Mesenchymal stem cell (in vitro differentiated cells and primary cell): ENCODE measurements around the gene AGAP2.

Source experiments
- DNase-seq: peaks from one replicate; pipeline ENCODE4 v3.0.0-alpha.2; 2013
- H2AFZ ChIP-seq: one replicate; pipeline ENCODE4 v1.6.1; 2013; ENCODE audit warnings: low read depth, mild to moderate bottlenecking, control low read depth, inconsistent platforms, low read length, moderate library complexity
- H2AK5ac ChIP-seq: 2 replicates; pipeline ENCODE4 v1.6.1; 2013; ENCODE audit warnings: low read length, moderate library complexity, mild to moderate bottlenecking, inconsistent platforms; ENCODE audit not compliant: severe bottlenecking
- H2BK120ac ChIP-seq: one replicate; pipeline ENCODE4 v1.6.1; 2013; ENCODE audit warnings: low read depth, mild to moderate bottlenecking, inconsistent platforms, low read length, moderate library complexity
- H2BK12ac ChIP-seq, 2 experiments: one replicate each; pipeline ENCODE4 v1.6.1; 2013; ENCODE audit warnings: inconsistent platforms in 2 of 2, low read length in 2 of 2, mild to moderate bottlenecking in 2 of 2, moderate library complexity in 2 of 2, control low read depth in 1 of 2
- H2BK15ac ChIP-seq: one replicate; pipeline ENCODE4 v1.6.1; 2013; ENCODE audit warnings: mild to moderate bottlenecking, low read depth, inconsistent platforms; ENCODE audit not compliant: poor library complexity, severe bottlenecking
- H2BK5ac ChIP-seq: 2 replicates; pipeline ENCODE4 v1.6.1; 2013; ENCODE audit warnings: low read depth, mild to moderate bottlenecking, low read length, control low read depth, inconsistent platforms; ENCODE audit not compliant: poor library complexity, severe bottlenecking
- H3K14ac ChIP-seq, 2 experiments: one replicate each; pipeline ENCODE4 v1.6.1; 2013; ENCODE audit warnings: inconsistent platforms in 2 of 2, low read length in 2 of 2, control low read depth in 1 of 2, mild to moderate bottlenecking in 1 of 2, moderate library complexity in 1 of 2
- H3K18ac ChIP-seq, 2 experiments: one replicate each; pipeline ENCODE4 v1.6.1; 2013; ENCODE audit warnings: inconsistent platforms in 2 of 2, low read length in 2 of 2, control low read depth in 1 of 2, low read depth in 1 of 2, mild to moderate bottlenecking in 1 of 2
- H3K23ac ChIP-seq, 2 experiments: one replicate each; pipeline ENCODE4 v1.6.1; 2013; ENCODE audit warnings: inconsistent platforms in 2 of 2, low read length in 2 of 2, mild to moderate bottlenecking in 2 of 2, moderate library complexity in 2 of 2, control low read depth in 1 of 2
- H3K27ac ChIP-seq: 2 replicates; pipeline ENCODE4 v1.5.1; 2013; ENCODE audit warnings: mild to moderate bottlenecking, moderate library complexity, low read length, control low read depth, inconsistent platforms; ENCODE audit not compliant: poor library complexity, severe bottlenecking
- H3K27me3 ChIP-seq, 2 experiments: 2 replicates each; pipeline versions ENCODE4 v1.6.1 to v1.7.0; 2013; ENCODE audit warnings: low read length in 2 of 2, mild to moderate bottlenecking in 2 of 2, moderate library complexity in 2 of 2, control low read depth in 1 of 2, inconsistent platforms in 1 of 2; ENCODE audit not compliant: control insufficient read depth in 1 of 2, insufficient read depth in 1 of 2
- H3K36me3 ChIP-seq, 2 experiments: 2 replicates each; pipeline versions ENCODE4 v1.6.1 to v1.7.0; 2013; ENCODE audit warnings: low read length in 2 of 2, control low read depth in 1 of 2, inconsistent platforms in 1 of 2, low read depth in 1 of 2, mild to moderate bottlenecking in 1 of 2; ENCODE audit not compliant: insufficient read depth in 2 of 2, control insufficient read depth in 1 of 2
- H3K4ac ChIP-seq, 2 experiments: one replicate each; pipeline ENCODE4 v1.6.1; 2013; ENCODE audit warnings: inconsistent platforms in 2 of 2, low read length in 2 of 2, mild to moderate bottlenecking in 2 of 2, moderate library complexity in 2 of 2, control low read depth in 1 of 2, low read depth in 1 of 2
- H3K4me1 ChIP-seq: 2 replicates; pipeline ENCODE4 v1.6.1; 2013; ENCODE audit warnings: low read depth, low read length, control low read depth; ENCODE audit not compliant: control insufficient read depth, insufficient read depth
- H3K4me2 ChIP-seq: 2 replicates; pipeline ENCODE4 v1.6.1; 2013; ENCODE audit warnings: low read length, mild to moderate bottlenecking, inconsistent platforms; ENCODE audit not compliant: poor library complexity, severe bottlenecking
- H3K4me3 ChIP-seq, 2 experiments: 2 replicates each; pipeline versions ENCODE4 v1.5.1 to v1.7.0; 2013; ENCODE audit warnings: low read length in 2 of 2, mild to moderate bottlenecking in 2 of 2, control low read depth in 1 of 2, low read depth in 1 of 2; ENCODE audit not compliant: insufficient read depth in 1 of 2
- H3K79me1 ChIP-seq: replicated peaks from 2 replicates; pipeline ENCODE4 v1.6.1; 2013; ENCODE audit warnings: mild to moderate bottlenecking, control low read depth, low read length, inconsistent platforms; ENCODE audit not compliant: poor library complexity, severe bottlenecking
- H3K9ac ChIP-seq: 2 replicates; pipeline ENCODE4 v1.7.0; 2013; ENCODE audit warnings: mild to moderate bottlenecking, low read length, moderate library complexity
- H3K9me3 ChIP-seq: 2 replicates; pipeline ENCODE4 v1.7.0; 2013; ENCODE audit warnings: mild to moderate bottlenecking, low read length; ENCODE audit not compliant: control insufficient read depth
- H4K8ac ChIP-seq: one replicate; pipeline ENCODE4 v1.6.1; 2013; ENCODE audit warnings: inconsistent platforms, mild to moderate bottlenecking, low read length, moderate library complexity
- H4K91ac ChIP-seq: one replicate; pipeline ENCODE4 v1.6.1; 2013; ENCODE audit warnings: mild to moderate bottlenecking, low read length, inconsistent platforms
- WGBS: methylation state at CpG from one replicate; pipeline ENCODE4 v1.1.7; 2013; ENCODE audit warnings: mixed read lengths; 5-methylcytosine and 5-hydroxymethylcytosine counted together

Gene AGAP2

GRCh38 chr12:57740656-57741412, 2.3 kb upstream of the AGAP2 start:
- no peaks in the 10 kb centered on the region for H3K9me3 ChIP-seq
- no peak overlapping the region for H4K8ac ChIP-seq
- H3K4me3 ChIP-seq, result no peak overlapping the region
- H3K27me3 ChIP-seq, result peaks cover 58 to 61% of the 10 kb centered on the region in 2 experiments
- H3K36me3 ChIP-seq, result peaks cover 0 to 1% of the 10 kb centered on the region in 2 experiments
- no peak overlapping the region for H2BK15ac ChIP-seq
- WGBS, result 80% methylated on average over 5 of the region's 5 CpGs
- peaks cover 34% of the 10 kb centered on the region for H3K4me1 ChIP-seq
- H3K79me1 ChIP-seq, result no peaks in the 10 kb centered on the region
- H3K4me2 ChIP-seq, result no peak overlapping the region
- no peak overlapping the region for H4K91ac ChIP-seq
- H3K4ac ChIP-seq, result no peak overlapping the region
- no peak overlapping the region for H3K27ac ChIP-seq
- no peak overlapping the region for H2AFZ ChIP-seq
- H3K9ac ChIP-seq, result no peak overlapping the region
- no peak for DNase-seq
- no peak overlapping the region for H2BK5ac ChIP-seq
- no peak overlapping the region for H2BK120ac ChIP-seq
- H3K23ac ChIP-seq, result peak overlapping the region in 1 of 2 experiments; percentile 91
- no peak overlapping the region for H3K14ac ChIP-seq
- no peak overlapping the region for H2BK12ac ChIP-seq
- H2AK5ac ChIP-seq, result no peak overlapping the region
- no peak overlapping the region for H3K18ac ChIP-seq

GRCh38 chr12:57739914-57740538, 1.5 kb upstream of the AGAP2 start:
- Histone ChIP-seq H3K4me2 (no peak overlapping the region), H4K8ac (no peak overlapping the region), H3K9me3 (no peaks in the 10 kb centered on the region), H3K4ac (no peak overlapping the region), H3K27me3 (peaks cover 66 to 69% of the 10 kb centered on the region in 2 experiments), H2AFZ (no peak overlapping the region), H3K4me3 (no peak overlapping the region), H3K79me1 (no peaks in the 10 kb centered on the region), H3K36me3 (no peaks in the 10 kb centered on the region), H3K9ac (no peak overlapping the region), H3K27ac (no peak overlapping the region), H2AK5ac (no peak overlapping the region), H3K18ac (no peak overlapping the region), H4K91ac (no peak overlapping the region), H3K4me1 (peaks cover 30% of the 10 kb centered on the region), H2BK5ac (no peak overlapping the region), H2BK12ac (no peak overlapping the region), H2BK120ac (no peak overlapping the region), H3K14ac (no peak overlapping the region), H3K23ac (no peak overlapping the region), H2BK15ac (no peak overlapping the region)
- 19% methylated on average over 9 of the region's 10 CpGs for WGBS
- no peak for DNase-seq

GRCh38 chr12:57739387-57739786, 845 bp upstream of the AGAP2 start:
- no peak overlapping the region for H3K4me2 ChIP-seq
- no peak overlapping the region for H3K9ac ChIP-seq
- no peak overlapping the region for H4K91ac ChIP-seq
- peaks cover 30% of the 10 kb centered on the region for H3K4me1 ChIP-seq
- no peaks in the 10 kb centered on the region for H3K79me1 ChIP-seq
- H2BK12ac ChIP-seq, result no peak overlapping the region
- no peak overlapping the region for H2AFZ ChIP-seq
- H3K4me3 ChIP-seq, result no peak overlapping the region
- no peak overlapping the region for H3K23ac ChIP-seq
- DNase-seq, result no peak
- H2BK5ac ChIP-seq, result no peak overlapping the region
- no peak overlapping the region for H4K8ac ChIP-seq
- H3K27ac ChIP-seq, result no peak overlapping the region
- no peaks in the 10 kb centered on the region for H3K36me3 ChIP-seq
- H2BK120ac ChIP-seq, result no peak overlapping the region
- no peaks in the 10 kb centered on the region for H3K9me3 ChIP-seq
- H2BK15ac ChIP-seq, result no peak overlapping the region
- H3K27me3 ChIP-seq, result peaks cover 73 to 75% of the 10 kb centered on the region in 2 experiments
- 29% methylated on average over 6 of the region's 7 CpGs for WGBS
- no peak overlapping the region for H3K4ac ChIP-seq
- H3K18ac ChIP-seq, result no peak overlapping the region
- H2AK5ac ChIP-seq, result no peak overlapping the region
- no peak overlapping the region for H3K14ac ChIP-seq
